ENCODE results near the gene CHN2.

CHN2 gene

GRCh38 chr7:29467193-29467926 lies 272.8 kb downstream of the CHN2 start:
- no peak for TF ChIP-seq POLR2A (IDR thresholded peaks at IDR 0.05; ENCODE audit: low read depth, low read length)
- FAIRE-seq (no peak), DNase-seq (ENCODE audit: insufficient read length, low spot score) (no peak)

- no peak for TF ChIP-seq POLR2A (IDR thresholded peaks at IDR 0.05; ENCODE audit: low read depth, low read length)
- FAIRE-seq (no peak), DNase-seq (ENCODE audit: insufficient read length, low spot score) (no peak)
Observed at GRCh38 chr7:29468196-29468595, 273.6 kb downstream of the CHN2 start.

- DNase-seq (ENCODE audit: insufficient read length, low spot score): no peak
- no peak for FAIRE-seq
- no peak for TF ChIP-seq POLR2A (IDR thresholded peaks at IDR 0.05; ENCODE audit: low read depth, low read length)
Observed at GRCh38 chr7:29469281-29469680, 274.7 kb downstream of the CHN2 start.

- FAIRE-seq: no peak
- DNase-seq (ENCODE audit: insufficient read length, low spot score): no peak
- no peak for TF ChIP-seq POLR2A (IDR thresholded peaks at IDR 0.05; ENCODE audit: low read depth, low read length)
Observed at GRCh38 chr7:29469976-29470557, 275.5 kb downstream of the CHN2 start.

GRCh38 chr7:29471444-29472138 lies 277.0 kb downstream of the CHN2 start:
- FAIRE-seq: no peak
- no peak for DNase-seq (ENCODE audit: insufficient read length, low spot score)
- no peak for TF ChIP-seq POLR2A (IDR thresholded peaks at IDR 0.05; ENCODE audit: low read depth, low read length)

- no peak for DNase-seq (ENCODE audit: insufficient read length, low spot score)
- TF ChIP-seq POLR2A (IDR thresholded peaks at IDR 0.05; ENCODE audit: low read depth, low read length): no peak
- no peak for FAIRE-seq
Observed at GRCh38 chr7:29476916-29477315, 282.3 kb downstream of the CHN2 start.

- TF ChIP-seq POLR2A (IDR thresholded peaks at IDR 0.05; ENCODE audit: low read depth, low read length): no peak
- no peak for DNase-seq (ENCODE audit: insufficient read length, low spot score)
- no peak for FAIRE-seq
Observed at GRCh38 chr7:29478226-29478625, 283.7 kb downstream of the CHN2 start.

GRCh38 chr7:29478687-29479240 lies 284.2 kb downstream of the CHN2 start:
- FAIRE-seq (no peak), DNase-seq (ENCODE audit: insufficient read length, low spot score) (no peak)
- TF ChIP-seq POLR2A (IDR thresholded peaks at IDR 0.05; ENCODE audit: low read depth, low read length): no peak

GRCh38 chr7:29479301-29480200 lies 285.0 kb downstream of the CHN2 start:
- no peak for FAIRE-seq
- TF ChIP-seq POLR2A (IDR thresholded peaks at IDR 0.05; ENCODE audit: low read depth, low read length): no peak
- no peak for DNase-seq (ENCODE audit: insufficient read length, low spot score)

- FAIRE-seq: no peak
Observed at GRCh38 chr7:29480451-29480850, 285.9 kb downstream of the CHN2 start.

GRCh38 chr7:29480934-29481651 lies 286.5 kb downstream of the CHN2 start:
- no peak for DNase-seq (ENCODE audit: insufficient read length, low spot score)
- no peak for TF ChIP-seq POLR2A (IDR thresholded peaks at IDR 0.05; ENCODE audit: low read depth, low read length)

More at GRCh38 chr7:29480451-29480850, 285.9 kb downstream of the CHN2 start:
- DNase-seq (ENCODE audit: insufficient read length, low spot score): no peak
- TF ChIP-seq POLR2A (IDR thresholded peaks at IDR 0.05; ENCODE audit: low read depth, low read length): no peak

GRCh38 chr7:29482056-29482455 lies 287.5 kb downstream of the CHN2 start:
- no peak for FAIRE-seq

More at GRCh38 chr7:29480934-29481651, 286.5 kb downstream of the CHN2 start:
- no peak for FAIRE-seq

More at GRCh38 chr7:29482056-29482455, 287.5 kb downstream of the CHN2 start:
- no peak for DNase-seq (ENCODE audit: insufficient read length, low spot score)
- TF ChIP-seq POLR2A (IDR thresholded peaks at IDR 0.05; ENCODE audit: low read depth, low read length): no peak
